Gastrocnemius medialis (tissue), 4 donors: Measurements from ENCODE around the gene FAM13A.

Experiments
- CTCF ChIP-seq, 5 experiments: fragments of 450-650 bp in 3 of 5; fragments of 200-600 bp in 2 of 5; sonication (generic) in 2 of 5; IDR thresholded peaks in 4 of 5; conservative IDR thresholded peaks in 1 of 5; 1 replicate in 4 of 5; 2 replicates in 1 of 5; pipeline ENCODE4 v1.5.1; 2016 to 2019; ENCODE audit warnings: antibody characterized with exemption in 5 of 5, mild to moderate bottlenecking in 3 of 5, moderate library complexity in 3 of 5
- POLR2A ChIP-seq, 2 donors: fragments of 450-650 bp; IDR thresholded peaks; one replicate each; pipeline ENCODE4 v1.6.1; 2017; ENCODE audit warnings: antibody characterized with exemption in 2 of 2, mild to moderate bottlenecking in 2 of 2, moderate library complexity in 2 of 2

DNA sequence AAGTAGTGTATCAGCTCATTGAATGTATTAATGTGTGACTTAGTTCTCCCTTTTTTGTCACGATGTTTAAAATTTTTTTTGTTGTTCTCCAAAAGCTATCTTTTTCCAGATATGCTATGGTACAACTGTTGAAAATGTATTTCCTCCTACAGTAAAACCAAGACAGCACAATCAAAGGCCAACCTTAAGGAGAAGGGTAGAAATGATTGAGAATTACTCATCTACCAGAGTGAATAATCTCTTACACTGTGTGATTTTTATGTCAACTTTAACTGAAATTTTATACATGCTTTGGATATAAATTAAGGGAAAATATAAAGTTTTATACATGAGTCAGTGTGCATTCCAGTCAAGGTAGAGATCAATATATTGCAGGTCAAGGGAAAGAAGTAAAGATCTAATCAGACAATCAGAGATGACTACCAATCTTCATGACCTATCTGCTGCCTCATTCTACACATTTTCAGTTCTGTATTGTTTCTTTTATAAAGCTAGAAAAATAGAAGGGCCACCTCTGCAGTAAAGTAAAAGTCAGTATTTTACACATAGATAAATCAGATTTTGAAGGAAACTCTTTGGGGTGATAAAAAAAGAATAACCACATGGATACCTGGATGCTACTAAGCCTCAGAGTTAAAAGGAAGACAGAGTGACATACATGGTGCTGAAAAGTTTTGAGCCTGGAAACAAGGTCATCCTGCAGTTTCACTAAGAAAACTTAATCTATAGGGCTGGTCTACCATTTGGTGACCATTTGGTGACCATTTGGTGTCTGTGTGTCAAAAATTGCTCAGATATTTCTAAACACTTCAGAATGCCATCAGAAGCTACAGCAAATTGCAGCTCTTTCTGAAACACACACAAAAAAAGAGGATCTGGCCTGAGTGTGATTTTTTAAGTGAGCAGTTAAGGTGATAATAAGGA, 1.6 kb downstream of the FAM13A start:
- TF ChIP-seq POLR2A (IDR thresholded peaks at IDR 0.05) = no peak
- no peak for TF ChIP-seq CTCF (IDR thresholded peaks at IDR 0.05 in 4 of 5, conservative IDR thresholded peaks at IDR 0.05 in 1 of 5)
